Body of pancreas (tissue), 4 donors: ENCODE measurements around the gene CPT1A. TPM values are rescaled to one million over a fixed set of nuclear protein-coding genes. Genes with fewer than 3 reads are reported as not detected.

Experiments
- ATAC-seq: fragments of 150-250 bp; one replicate; pipeline ENCODE4 v1.9.1; 2016
- DNase-seq, 4 donors: peaks; one replicate each; pipeline ENCODE4 v3.0.0-alpha.2; 2019
- H3K27ac ChIP-seq, 4 donors: fragments of 200-600 bp; sonication (generic); 1 replicate in 3 of 4; 2 replicates in 1 of 4; pipeline versions ENCODE4 v1.5.1 to v1.6.1; 2016 to 2019; ENCODE audit warnings: mild to moderate bottlenecking in 1 of 4, mixed read lengths in 1 of 4, moderate library complexity in 1 of 4
- H3K27me3 ChIP-seq, 2 donors: fragments of 200-600 bp; sonication (generic); one replicate each; pipeline ENCODE4 v1.6.0; 2016; ENCODE audit warnings: mild to moderate bottlenecking in 1 of 2
- H3K36me3 ChIP-seq, 2 donors: fragments of 200-600 bp; sonication (generic); replicated peaks in 1 of 2; 2 replicates each; pipeline ENCODE4 v1.5.1; 2016; ENCODE audit warnings: low read depth in 2 of 2; ENCODE audit not compliant: insufficient read depth in 1 of 2
- H3K4me1 ChIP-seq: fragments of 200-600 bp; sonication (generic); one replicate; pipeline ENCODE4 v1.6.0; 2016
- H3K4me3 ChIP-seq, 2 donors: fragments of 200-600 bp; sonication (generic); 1 replicate in 1 of 2; 2 replicates in 1 of 2; pipeline ENCODE4 v1.5.1; 2016 to 2019
- H3K9me3 ChIP-seq, 3 donors: fragments of 200-600 bp; sonication (generic); 1 replicate in 2 of 3; 2 replicates in 1 of 3; pipeline ENCODE4 v1.5.1; 2016
- POLR2A ChIP-seq, 3 donors: fragments of 450-650 bp; IDR thresholded peaks; one replicate each; pipeline ENCODE4 v1.6.1; 2016; ENCODE audit warnings: antibody characterized with exemption in 3 of 3, mild to moderate bottlenecking in 2 of 3
- WGBS, 2 donors: methylation state at CpG; one replicate each; pipeline ENCODE4 v1.1.5; 2017; 5-methylcytosine and 5-hydroxymethylcytosine counted together
- intact Hi-C: fragments of 100-400 bp; cut with DNase I; formaldehyde crosslinking; loops from one replicate; pipeline ENCODE4 v1.15.1; 2023
- total RNA-seq, 2 donors: library from RNA; depleted of rRNA; stranded (reverse); fragments of >200 nt; gene quantifications; one replicate each; pipeline ENCODE4 v1.1.0, GENCODE V29; 2016
- TF ChIP-seq, protein P1 (sequence below), 7 experiments: fragments of 450-650 bp in 4 of 7; fragments of 200-600 bp in 3 of 7; sonication (generic) in 3 of 7; IDR thresholded peaks; one replicate each; pipeline ENCODE4 v1.5.1; 2016 to 2019; ENCODE audit warnings: antibody characterized with exemption in 7 of 7

Gene CPT1A
- total RNA-seq, 2 donors from 2014 or later: 35.6 to 40.7 TPM

DNA sequence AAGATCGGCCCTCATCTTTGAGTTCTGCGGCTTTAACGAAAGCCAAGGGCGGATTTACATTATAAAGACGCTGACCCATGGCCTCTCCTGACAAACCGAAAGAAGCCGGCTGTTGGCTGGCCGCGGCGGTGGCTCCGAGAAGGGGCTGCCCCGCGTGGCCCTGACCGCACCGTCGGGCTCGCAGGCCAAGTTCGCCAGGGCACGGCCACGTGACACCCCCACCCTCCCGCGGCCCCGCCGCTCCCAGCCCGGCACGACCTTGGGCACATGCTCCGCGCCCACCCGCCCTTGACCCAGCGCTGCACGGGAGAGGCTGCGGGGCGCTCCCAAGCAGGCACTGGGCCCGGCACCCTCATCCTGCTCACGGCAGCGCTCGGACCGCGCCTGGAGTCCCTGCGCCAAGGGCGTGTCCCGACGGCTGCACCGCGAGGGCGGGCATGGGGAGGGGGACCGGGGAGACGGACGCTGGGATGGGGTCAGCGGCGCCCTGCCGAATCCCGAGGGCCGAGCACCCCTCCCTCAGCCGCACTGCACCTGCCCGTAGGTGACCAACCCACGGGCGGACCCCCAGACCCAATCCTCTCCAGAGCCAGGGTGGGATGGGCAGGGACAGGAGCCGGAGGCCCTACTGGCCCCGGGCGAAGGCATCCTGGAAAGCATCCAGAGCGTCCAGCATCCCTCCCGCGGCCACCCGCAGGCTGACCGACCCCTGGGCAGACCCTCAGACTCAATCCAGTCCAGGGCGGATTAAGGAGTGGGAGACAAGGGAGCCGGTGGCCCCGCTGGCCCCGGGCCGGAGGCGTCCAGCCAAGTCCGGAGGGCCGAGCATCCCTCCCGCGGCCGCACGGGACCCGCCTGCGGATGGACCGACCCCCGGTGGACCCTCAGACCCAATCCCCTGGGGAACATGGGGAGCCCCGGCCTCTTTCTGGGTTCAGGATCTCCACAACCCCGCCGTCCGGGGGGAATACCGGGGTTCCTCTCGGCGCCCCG lies 759 bp downstream of the CPT1A start:
- intact Hi-C loops: no loop called here
- peak; percentile 10 for ATAC-seq
- peaks cover 69% of the 10 kb centered on the region for H3K4me1 ChIP-seq

DNA sequence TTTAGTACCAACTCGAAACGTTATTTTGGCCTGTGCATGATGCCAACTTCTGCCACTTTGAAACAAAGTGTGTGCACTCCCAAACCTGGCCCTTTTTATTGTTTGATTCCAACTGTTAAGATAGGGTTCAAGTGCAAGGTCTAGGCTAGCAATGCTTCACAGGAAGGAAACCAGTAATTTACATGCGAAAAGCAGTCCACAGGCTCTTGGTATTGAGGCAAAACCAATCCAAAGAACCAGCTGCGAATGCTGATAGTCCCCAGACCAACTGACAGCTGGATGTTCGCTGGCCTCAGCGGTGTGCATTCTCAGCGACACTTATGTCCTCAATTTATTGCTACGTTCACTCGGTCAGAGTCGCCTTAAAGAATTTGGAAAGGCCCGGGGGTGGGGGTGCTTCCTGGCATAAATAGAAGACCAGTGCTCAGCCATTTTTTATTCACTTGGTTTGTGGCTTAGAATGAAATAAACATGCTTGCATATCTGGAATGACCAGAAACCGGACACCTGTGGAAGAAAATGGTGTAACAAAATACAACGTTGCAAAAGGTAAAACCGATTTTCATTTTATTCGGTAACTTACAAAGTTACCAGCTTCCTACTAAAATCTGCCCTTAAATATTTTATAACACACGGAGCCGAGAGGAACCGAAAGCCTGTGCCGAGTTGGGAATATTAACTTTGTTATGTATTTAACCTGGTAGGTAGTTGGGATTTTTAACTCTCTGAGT lies 1.6 kb downstream of the CPT1A start:
- no peak for ATAC-seq
- TF ChIP-seq, protein P1, sequence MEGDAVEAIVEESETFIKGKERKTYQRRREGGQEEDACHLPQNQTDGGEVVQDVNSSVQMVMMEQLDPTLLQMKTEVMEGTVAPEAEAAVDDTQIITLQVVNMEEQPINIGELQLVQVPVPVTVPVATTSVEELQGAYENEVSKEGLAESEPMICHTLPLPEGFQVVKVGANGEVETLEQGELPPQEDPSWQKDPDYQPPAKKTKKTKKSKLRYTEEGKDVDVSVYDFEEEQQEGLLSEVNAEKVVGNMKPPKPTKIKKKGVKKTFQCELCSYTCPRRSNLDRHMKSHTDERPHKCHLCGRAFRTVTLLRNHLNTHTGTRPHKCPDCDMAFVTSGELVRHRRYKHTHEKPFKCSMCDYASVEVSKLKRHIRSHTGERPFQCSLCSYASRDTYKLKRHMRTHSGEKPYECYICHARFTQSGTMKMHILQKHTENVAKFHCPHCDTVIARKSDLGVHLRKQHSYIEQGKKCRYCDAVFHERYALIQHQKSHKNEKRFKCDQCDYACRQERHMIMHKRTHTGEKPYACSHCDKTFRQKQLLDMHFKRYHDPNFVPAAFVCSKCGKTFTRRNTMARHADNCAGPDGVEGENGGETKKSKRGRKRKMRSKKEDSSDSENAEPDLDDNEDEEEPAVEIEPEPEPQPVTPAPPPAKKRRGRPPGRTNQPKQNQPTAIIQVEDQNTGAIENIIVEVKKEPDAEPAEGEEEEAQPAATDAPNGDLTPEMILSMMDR (IDR thresholded peaks at IDR 0.05): no peak
- TF ChIP-seq POLR2A (IDR thresholded peaks at IDR 0.05): no peak
- Histone ChIP-seq H3K4me3 (peak overlapping the region; percentile 0 to 5), H3K4me1 (peaks cover 78% of the 10 kb centered on the region), H3K36me3 (no peaks in the 10 kb centered on the region), H3K27me3 (no peaks in the 10 kb centered on the region), H3K27ac (peak overlapping the region; percentile 92 to 97 (median 96)), H3K9me3 (no peaks in the 10 kb centered on the region)
- WGBS, 2 donors: 8% methylated on average over 19 of the region's 19 CpGs
- peak in 2 of 4 donors; percentile 35 to 40 for DNase-seq
- intact Hi-C loops: no loop called here

More for the DNA sequence above, 759 bp downstream of the CPT1A start:
- Histone ChIP-seq H3K9me3 (no peaks in the 10 kb centered on the region), H3K4me3 (peak overlapping the region; percentile 5 to 66), H3K27ac (peak overlapping the region; percentile 92 to 97 (median 96)), H3K36me3 (no peaks in the 10 kb centered on the region), H3K27me3 (no peaks in the 10 kb centered on the region)
- WGBS, 2 donors: 0% methylated on average over 4 to 74 of the region's 90 CpGs
- peak; percentile 62 to 76 (median 76) for DNase-seq
- TF ChIP-seq, protein P1 (IDR thresholded peaks at IDR 0.05): no peak
- TF ChIP-seq POLR2A (IDR thresholded peaks at IDR 0.05): peak; percentile 21 to 30 (median 25)

DNA sequence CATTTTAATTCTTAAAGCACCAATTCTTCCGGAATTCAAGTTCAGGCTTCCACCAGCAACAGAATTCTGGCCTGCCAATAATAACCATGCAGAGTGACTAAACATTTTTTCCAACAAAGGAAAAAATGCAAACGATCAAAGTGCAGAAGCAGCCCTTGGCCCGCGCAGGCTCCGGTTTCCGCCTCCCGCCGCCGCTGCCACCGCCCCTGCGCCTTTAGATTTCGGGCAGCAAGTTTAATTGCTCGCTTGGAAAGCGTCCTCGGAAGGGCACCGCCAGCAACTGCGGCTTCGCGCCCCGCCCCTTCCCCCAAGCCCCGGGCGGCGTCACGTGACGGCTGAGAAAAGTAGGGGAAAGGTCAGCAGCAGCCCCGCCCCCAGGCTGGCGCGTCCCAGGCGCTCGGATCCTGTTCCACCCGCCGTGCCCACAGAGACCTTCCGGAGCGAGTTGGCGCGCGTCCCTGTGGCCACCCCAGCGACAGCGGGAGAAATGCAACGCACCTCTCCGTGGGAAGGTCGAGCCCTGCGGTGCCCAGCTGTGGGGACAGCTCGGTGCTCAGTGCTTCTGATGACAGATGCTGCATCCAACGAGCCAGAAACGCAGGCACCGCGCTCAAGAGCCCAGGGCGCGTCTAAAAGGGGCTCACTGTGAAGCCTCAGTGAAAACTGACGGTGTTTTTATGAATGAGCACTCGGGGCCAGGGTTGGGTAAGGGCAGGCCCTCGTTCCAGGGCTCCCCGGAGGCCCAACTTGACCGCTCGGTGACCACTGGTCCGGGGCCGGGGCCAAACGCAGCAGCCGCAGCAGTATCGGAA lies 2.5 kb downstream of the CPT1A start:
- peak; percentile 74 to 79 (median 77) for TF ChIP-seq POLR2A (IDR thresholded peaks at IDR 0.05)
- TF ChIP-seq, protein P1 (IDR thresholded peaks at IDR 0.05): no peak
- peaks cover 77% of the 10 kb centered on the region for H3K4me1 ChIP-seq

DNA sequence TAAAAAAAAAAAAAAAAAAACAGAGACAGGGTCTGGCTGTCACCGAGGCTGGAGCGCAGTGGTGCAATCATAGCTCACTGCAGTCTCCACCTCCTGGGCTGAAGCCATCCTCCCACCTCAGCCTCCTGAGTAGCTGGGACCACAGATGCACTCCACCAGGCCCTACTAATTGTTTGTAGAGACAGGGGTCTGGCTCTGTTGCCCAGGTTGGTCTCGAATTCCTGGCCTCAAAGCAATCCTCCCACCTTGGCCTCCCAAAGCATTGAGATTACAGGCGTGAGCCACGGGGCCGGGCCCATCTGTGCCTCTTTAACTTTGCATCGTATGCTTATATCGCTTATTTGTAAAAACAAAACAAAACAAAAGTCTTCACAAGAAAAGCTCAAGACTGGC lies 3.1 kb downstream of the CPT1A start:
- WGBS, 2 donors: 4 to 5% methylated on average over 8 of the region's 8 CpGs
- peaks cover 75% of the 10 kb centered on the region for H3K4me1 ChIP-seq

More for the DNA sequence above, 2.5 kb downstream of the CPT1A start:
- peak; percentile 74 for ATAC-seq
- intact Hi-C loops: no loop called here
- H3K9me3 ChIP-seq: no peaks in the 10 kb centered on the region
- no peaks in the 10 kb centered on the region for H3K36me3 ChIP-seq
- H3K27ac ChIP-seq: peak overlapping the region; percentile 92 to 97 (median 96)
- no peaks in the 10 kb centered on the region for H3K27me3 ChIP-seq
- 1 to 4% methylated on average over 30 to 61 of the region's 61 CpGs for WGBS, 2 donors
- peak overlapping the region in 1 of 2 donors; percentile 9 for H3K4me3 ChIP-seq
- DNase-seq: peak; percentile 98 to 99 (median 98)

More for the DNA sequence above, 3.1 kb downstream of the CPT1A start:
- ATAC-seq: no peak
- peak overlapping the region in 1 of 2 donors; percentile 9 for H3K4me3 ChIP-seq
- DNase-seq: peak; percentile 45 to 67 (median 66)
- intact Hi-C loops: no loop called here
- no peak for TF ChIP-seq POLR2A (IDR thresholded peaks at IDR 0.05)
- TF ChIP-seq, protein P1 (IDR thresholded peaks at IDR 0.05): no peak
- H3K9me3 ChIP-seq: no peaks in the 10 kb centered on the region
- no peaks in the 10 kb centered on the region for H3K27me3 ChIP-seq
- peak overlapping the region; percentile 92 to 97 (median 96) for H3K27ac ChIP-seq
- H3K36me3 ChIP-seq: no peaks in the 10 kb centered on the region
